ENCODE results near the gene RNF19B.
"Not testable (repeated sequence)": the region's sequence is repeated elsewhere in the genome, so short reads cannot be mapped to it uniquely, and the experiment has no call there.

RNF19B gene

DNA sequence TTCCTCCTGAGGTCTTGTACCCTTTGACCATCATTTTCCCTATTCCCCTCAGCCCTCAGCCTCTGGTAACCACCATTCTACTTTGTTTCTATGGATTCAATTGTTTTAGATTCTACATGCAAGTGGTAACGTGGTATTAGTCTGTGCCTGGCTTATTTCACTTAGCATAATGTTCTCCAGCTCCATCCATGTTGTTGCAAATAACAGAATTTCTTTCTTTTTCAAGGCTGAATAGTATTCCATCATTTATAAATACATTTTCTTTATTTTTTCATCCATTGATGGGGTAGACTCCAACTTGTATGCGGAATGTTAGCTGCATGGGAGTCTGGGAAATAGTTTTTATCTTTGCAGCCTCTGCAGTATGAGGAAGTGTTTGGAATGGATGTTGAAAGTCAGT lies 37.2 kb downstream of the RNF19B start:
- no peak for DNase-seq

DNA sequence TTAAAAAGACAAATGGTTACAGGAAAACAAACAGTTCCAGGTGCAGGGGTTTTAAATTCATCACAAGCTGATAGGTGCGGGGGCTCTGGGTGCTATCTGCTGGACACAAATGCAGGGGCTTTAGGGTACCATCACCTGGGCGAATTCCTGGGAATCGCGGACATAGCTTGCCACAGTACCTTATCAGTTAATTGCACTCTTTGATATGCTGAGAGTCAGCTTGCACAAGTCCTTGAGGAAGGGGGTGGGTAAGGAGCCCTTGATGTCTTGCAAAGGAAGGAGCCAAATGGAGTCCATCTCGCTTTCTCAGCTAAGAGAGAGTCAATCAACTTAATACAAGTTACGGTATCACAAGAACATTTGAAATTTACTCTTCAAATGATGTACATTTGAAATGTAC lies 38.0 kb downstream of the RNF19B start:
- no peak for DNase-seq

DNA sequence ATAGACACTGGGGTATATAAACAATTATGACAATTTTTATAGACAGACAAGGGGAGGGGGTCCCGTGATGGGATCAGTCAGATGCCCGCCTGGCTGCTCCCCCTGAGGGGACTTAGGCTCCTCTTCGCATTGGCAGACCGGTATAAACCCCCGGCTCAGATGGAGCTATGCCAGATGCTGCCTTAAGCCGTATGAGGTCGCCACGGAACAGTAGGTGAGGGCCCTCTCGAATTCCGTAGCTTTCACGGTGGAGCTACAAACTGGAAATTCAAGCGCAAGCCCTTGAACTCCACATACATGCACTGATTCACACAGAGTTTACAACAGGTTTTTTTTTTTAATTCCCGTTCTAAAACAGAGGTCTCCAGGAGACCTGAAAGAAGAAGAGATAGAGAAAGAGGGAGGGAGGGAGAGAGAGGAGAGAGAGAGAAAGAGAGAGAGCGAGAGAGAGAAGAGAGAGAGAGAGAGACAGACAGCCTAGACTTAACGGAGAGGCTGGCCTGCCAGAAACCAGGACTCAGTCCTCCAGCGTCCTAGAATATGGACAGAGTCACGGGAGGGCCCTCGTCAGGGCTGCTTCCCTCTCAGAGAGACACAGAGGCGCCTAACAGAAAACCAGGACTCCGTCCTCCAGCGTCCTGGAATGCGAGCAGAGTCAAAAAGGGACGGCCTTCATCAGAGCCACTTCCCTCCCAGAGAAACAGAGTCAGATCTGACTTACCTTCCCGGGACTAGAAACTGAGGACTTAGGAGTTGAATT lies 39.0 kb downstream of the RNF19B start:
- DNase-seq, result no peak

DNA sequence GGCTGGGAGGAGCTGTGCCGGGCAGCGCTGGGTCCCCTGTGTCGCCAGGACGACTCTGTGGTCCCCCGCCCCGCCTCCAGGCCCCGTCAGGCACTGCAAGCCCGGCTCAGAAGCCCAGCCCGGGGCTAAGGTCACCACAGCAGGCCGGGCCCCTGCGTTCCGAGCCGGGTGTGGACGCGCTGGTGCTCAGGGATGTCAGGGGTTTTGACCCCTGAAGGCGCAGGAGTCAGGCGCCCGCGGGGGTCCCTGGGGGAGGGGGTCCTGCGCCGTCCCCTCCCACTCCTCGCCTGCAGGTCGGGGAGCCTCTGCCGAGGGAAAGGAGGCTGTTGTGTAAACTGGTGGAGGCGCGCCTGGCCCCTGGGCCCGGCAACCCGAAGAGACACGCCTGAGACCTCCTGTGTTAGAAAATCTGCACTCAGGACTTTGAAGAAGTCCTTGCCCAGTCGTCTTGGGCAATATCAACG lies 39.7 kb downstream of the RNF19B start:
- no peak for DNase-seq

DNA sequence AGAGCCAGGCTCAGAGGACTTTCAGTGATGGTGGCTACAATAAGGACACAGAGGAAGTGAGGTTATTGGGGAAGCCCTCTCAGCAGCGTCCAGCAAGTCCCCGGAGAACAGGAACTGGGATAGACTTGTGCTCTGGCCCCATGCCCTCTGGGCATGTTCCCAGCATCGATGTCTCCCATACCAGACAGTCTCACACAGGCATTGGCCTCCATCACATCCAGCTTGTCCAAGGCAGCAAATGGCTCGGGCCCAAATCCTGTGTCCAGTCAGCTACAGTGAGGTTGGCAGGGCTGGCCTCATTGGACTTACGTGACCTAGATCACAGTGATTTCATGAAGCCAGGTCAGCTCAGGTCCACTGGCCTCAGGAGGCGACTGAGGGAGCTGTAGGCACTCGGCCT lies 43.8 kb downstream of the RNF19B start:
- DNase-seq, result no peak

DNA sequence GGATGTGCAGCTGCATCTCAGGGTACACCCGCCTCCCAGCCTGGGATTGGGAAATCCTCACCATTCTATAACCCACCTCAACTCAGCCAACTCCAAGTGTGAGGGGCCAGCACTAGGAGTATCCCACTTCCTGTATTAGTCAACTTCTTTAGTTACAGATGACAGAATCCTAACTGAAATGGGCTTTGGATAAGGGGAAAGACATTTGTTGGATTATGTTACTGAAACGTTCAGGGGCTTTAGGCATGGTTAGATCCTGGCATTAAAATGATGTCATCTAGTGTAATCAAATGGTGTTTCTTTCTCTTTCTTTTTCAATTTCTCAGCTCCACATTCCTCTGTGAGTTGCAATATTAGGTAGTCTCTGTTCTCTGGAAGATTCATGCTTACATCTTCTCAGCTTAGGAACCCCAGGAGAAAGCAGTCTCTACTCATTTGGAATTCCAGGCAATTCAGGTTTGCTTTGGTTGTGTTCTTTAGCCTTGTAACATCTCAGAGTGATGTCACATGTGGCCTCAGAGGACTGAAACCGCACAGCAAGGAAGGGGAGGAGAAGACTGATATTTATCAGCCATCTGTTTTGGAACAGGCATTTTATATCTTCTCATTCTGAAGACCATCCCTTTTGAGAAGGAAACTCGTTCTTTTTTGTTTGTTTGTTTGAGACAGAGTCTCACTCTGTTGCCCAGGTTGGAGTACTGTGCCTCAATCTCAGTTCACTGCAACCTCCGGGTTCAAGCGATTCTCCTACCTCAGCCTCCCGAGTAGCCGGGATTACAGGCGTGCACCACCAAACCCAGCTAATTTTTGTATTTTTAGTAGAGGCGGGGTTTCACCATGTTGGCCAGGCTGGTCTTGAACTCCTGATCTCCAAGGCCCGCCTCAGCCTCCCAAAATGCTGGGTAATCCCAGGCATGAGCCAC lies 44.5 kb downstream of the RNF19B start:
- no peak for DNase-seq

DNA sequence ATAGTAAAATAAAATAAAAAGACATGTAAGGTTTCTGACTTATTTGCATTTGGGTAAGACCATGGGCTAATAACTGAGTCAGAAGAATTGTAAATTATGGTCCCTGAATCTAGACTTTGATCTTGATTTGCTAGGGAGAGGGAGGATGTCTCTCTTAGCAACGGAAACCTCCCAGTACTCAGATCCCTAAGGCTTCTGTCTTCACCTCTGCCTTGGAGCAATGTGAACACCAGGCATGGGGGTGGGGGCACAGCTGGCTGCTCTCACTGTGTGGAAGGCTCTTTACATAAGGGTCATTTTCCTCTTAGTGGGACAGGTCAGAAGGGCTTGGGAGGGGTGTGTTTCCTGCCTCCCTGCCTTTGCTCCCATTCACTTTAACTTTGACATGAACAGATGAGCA lies 46.4 kb downstream of the RNF19B start:
- DNase-seq, result no peak

DNA sequence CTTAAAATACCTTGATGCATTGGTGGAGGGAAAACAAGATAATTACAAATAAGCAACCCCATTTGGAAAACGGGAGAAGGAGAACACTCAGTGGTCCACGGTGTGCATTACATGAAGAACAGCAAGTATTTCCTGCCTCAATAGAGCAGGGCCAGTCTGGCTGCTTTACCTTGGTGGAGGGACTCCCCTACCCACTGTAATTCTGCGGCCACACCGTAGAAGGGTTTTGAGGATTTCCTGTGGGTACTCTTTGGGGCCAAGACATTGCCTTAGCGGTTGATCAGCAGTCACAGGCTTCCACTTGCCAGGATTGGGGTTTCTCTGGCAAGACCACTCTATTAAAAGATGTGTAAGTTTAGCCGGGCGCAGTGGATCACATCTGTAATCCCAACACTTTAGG lies 47.1 kb downstream of the RNF19B start:
- no peak for DNase-seq

DNA sequence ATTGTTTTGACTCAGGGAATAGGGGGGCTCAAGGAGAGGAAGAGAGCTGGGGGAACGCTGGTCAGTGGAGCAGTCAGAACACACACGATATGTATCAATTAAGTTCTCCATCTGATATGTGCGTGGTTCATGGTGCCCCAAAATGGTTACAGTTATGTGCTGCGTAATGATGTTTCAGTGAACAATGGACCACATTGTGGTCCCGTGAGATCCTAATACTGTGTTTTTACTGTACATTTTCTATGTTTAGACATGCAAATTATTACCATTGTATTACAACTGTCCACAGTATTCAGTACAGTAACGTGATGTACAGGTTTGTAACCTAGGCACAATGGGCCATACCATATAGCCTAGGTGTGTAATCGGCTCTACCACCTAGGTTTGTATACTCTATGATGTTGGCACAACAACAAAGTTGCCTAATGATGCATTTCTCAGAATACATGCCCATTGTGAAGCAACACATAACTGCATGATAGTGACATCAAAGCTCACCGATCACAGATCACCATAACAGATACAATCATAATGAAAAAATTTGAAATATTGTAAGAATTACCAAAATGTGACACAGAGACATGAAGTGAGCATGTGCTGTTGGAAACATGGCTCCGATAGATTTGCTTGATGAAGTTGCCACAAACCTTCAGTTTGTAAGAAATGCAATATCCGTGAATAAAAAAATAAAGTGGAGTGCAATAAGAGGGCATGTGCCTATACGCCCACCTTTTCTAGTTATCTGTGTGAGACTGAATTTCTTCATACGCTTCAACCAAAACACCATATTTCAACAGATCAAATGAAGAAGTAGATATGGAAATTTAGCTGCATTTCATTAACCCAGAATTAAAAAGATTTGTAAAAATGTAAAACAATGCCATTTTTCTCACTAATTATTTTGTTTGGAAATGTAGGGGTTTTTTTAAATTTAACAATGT lies 48.6 kb downstream of the RNF19B start:
- DNase-seq, result no peak

DNA sequence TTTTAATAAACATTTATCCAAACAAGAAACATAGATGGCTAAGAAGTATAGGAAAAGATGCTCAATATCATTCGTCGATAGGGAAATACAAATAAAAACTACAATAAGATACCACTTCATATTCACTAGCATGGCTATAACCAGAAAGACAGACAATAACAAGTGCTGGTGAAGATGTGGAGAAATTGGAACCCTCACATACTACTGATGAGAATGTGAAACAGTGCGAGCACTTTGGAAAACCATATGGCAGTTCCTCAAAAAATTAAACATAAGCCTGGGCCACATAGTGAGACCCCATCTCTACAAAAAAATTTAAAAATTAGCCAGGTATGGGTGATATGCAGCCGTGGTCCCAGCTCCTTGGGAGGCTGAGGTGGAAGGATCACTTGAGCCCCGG lies 54.3 kb downstream of the RNF19B start:
- DNase-seq, result no peak

DNA sequence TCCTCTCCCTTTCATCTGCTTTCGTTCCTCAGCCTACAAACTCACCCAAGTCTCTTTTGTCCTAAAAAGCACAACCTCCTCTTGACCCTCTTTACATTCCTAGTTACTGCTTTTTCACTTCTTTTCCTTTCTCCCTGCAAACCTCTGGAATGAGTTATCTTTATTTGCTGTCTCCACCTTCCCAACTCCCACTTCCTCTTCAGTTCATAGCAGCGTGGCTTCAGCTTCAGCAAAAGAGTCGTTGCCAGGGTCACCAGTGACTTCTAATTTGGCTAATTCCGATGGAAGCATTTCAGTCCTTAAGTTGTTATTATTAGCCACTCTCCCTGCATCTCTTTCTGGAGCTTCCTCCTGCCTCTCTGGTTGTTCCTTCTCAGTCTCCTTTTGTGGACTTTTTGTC lies 57.2 kb downstream of the RNF19B start:
- DNase-seq, result peak; percentile 9

DNA sequence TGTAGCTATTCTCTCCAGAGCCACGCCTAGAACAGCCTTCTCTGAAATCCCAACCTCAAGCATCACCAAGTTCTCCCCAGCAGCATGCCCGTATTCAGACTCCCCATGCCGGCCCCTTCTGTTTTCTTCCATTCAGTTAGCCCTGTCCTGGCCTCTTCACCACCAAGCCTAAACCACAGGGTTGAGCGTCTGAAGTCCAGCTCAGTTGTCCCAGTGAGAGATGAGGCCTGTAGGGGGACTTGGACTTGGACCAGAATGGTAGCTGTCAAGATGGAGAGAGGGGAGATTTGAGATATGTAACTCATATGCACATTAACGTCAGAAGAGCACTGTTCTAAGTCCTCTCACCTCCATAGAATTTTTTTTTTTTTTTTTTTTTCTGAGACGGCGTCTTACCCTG lies 58.0 kb downstream of the RNF19B start:
- DNase-seq, result no peak

DNA sequence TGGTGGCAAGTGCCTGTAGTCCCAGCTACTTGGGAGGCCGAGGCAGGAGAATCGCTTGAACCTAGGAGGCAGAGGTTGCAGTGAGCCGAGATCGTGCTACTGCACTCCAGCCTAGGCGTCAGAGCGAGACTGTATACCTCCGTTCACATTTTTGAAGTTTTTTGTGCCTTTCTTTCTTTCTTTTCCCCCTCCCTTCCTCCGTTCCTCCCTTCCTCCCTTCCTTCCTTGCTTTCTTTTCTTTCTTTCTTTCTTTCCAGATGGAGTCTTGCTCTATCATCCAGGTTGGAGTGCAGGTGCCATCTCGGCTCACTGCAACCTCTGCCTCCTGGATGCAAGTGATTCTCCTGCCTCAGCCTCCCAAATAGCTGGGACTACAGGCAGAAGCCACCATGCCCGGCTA lies 59.0 kb downstream of the RNF19B start:
- not testable (repeated sequence) for DNase-seq

DNA sequence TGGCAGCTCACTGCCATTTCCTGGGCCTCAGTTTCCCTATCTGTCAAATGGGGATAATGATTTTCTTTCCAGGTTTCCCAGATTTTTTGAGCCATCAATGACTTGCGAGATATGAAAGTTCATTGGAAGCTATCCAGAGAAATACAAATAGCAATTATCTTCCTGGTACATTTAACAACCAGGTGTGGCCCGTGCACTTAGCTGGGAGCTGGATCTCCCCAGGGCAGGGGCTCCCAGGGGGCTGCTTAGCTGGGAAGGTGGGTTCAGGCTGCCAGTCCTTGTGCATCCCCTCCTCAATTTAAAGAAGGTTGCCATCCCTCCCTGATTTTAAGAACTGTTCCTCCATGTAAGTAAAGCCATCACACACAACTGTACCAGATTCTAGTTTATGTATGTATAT lies 59.8 kb downstream of the RNF19B start:
- DNase-seq, result no peak

DNA sequence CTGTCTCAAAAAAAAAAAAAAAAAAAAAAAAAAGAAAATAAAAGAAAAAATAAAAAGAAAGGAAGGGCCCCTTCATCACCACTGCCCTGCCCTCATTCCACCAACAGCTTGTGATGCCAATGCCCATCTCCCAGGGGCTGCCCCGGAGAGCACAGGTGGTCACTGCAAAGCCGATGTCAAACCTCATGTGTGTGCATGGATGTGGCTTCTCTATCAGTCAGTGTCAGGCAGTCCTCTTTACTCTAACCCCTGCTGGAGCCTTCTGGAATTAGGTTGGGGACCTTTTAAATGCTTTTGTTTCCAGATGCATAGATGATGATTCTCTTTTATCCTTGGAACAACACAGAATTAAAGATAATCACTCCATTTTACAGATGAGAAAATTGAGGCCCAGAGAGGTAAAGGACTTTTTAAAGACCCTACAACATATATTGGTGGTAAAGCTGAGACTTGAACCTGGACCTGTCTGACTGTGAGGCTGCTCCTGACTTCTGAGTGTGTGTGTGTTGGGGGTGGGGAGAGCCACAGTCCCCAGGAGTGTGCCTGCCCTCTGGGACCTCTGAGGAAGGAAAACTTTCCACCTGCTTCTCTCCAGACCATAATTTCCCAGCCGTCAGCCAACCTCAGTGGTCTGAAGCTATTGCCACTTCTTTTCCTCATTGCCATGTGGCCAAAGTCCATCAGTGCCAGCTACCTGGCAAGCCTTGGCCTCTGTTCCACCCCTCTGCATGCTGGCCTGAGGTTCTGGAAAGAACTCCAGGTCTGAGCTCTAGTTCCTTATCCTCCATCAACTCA lies 60.4 kb downstream of the RNF19B start:
- no peak for DNase-seq

DNA sequence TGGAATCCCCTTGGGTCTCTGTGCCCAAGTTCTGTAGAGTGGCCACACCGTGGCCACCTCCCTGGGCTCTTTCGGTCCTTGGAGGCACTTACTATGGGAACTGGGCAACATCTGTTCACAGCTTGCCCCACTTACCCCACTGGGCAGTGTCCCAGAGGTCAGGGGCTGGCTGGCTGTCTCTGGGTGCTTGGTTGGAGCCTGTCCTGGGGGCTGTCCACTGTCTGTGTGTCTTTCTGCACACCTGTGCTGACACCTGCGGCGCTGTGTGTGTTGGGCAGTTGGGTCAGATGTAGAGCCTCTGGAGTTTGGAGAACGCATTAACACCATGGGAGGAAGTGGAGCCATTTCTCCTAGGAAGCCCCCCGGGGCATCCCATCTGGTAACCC lies 62.1 kb downstream of the RNF19B start:
- no peak for DNase-seq

DNA sequence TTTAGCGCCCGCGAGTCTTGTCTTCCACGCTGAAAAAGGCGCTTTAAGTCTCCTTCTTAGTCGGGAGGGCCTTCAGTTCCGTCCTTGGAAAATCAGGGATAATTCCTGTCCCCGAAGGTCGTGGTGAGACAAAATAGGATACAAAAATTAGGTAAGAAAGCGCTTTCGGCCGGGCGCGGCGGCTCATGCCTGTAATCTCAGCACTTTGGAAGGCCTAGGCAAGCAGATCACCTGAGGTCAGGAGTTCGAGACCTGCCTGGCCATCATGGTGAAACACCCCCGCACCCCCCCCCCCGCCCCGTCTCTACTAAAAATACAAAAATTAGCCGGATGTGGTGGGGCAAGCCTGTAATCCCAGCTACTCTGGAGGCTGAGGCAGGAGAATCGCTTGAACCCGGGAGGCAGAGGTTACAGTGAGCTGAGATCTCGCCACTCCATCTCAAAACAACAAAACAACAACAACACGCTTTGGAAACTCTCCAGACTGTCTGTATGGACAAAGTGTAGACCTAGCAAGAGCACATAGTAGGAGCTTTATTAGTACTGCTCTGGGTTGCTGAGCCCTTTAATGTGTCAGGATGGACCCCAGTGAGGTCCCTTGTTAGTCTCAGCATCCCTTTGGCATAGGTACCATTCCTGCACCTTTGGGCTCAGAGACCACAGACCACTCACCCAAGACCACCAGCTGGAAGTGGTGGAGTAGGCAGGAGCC lies 62.6 kb downstream of the RNF19B start:
- no peak for DNase-seq

DNA sequence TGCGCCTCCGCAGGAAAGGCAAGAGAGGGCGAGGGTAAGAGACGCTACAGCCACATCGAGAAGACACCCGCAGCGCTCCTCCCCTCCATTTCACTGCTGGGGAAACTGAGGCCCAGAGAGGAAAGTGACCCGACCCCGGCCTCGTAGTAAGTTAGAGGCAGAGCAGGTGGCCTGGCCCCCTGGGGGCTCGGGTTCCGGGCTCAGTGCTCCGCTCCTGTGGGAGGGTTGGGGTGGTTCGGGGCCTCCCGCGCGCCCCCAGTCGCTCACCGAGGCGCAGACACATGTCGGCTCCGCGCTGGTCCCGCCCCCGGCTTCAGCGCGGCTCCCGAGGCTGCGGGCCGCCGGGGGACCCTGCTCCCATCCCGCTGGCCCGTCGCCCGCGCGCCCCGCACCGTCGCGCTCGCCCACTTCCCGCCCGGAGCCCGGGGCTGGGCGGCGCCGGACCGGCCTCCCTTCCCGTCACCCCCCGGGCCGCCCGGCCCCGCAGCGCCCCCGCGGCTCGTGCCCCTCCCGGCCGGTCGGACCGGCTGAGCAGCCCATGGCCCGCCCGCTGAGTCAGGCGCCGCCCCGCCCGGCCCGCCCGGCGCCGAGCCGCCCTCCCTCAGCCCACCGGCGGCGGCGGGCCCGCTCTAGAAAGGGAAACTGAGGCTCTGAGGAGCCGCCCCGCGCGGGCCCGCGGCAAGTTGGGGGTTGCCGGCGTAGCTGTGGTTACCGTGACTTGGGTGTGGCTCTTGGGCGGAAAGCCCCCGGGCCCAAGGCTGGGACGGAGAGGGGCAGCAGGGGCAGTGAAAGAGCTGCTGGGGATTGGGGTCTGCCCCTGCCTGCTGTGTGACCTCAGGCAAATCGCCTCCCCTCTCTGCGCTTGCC lies 63.4 kb downstream of the RNF19B start, which contains the start of gene TMEM54:
TMEM54 (minus strand) TSS at position 434 of the 867 bp plus-strand sequence; CDS start at position 283, 151 bp downstream.
- DNase-seq, result peak; percentile 35

DNA sequence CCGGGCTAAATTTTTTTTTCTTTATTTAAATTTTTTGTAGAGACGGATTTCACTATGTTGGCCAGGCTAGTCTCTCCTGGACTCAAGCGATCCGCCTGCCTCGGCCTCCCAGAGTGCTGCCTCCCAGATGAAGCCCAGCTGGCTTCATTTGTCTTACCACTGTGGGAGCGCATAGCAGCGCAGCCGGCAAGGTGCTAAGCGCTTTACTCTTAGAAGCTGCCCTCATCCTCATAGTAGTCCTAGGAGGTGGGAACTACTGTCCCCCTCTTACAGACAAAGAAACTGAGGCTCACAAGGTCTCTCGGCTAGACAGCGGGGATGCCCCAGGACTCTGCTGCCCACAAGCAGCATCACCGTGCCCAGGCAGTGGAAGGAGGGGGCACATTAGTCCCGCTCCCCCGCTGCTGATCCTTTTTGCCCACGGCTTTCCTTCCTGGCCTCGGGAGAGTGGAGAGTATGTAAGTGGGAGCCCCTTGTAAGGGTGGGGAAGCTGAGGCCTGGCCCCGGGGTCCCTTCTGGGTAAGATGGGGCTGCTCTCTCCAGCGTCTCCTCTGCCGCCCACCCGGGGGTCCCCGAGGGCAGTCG lies 64.1 kb downstream of the RNF19B start:
- no peak for DNase-seq

Measured in NCI-H146 (cell line).